H1 (cell line): Measurements from ENCODE around the gene PTPRG.
"Not testable (repeated sequence)": the region's sequence is repeated elsewhere in the genome, so short reads cannot be mapped to it uniquely, and the experiment has no call there.

Experiments
- CEBPB ChIP-seq: IDR thresholded peaks from 2 replicates; pipeline ENCODE4 v1.6.1; 2012; ENCODE audit warnings: low read depth, low read length
- CREB1 ChIP-seq: IDR thresholded peaks from 2 replicates; pipeline ENCODE4 v1.6.1; 2012; ENCODE audit warnings: inconsistent platforms
- EGR1 ChIP-seq: IDR thresholded peaks from 2 replicates; pipeline ENCODE4 v1.6.1; 2011; ENCODE audit warnings: low read depth, low read length, borderline replicate concordance
- EP300 ChIP-seq, 2 experiments: IDR thresholded peaks; 1 replicate in 1 of 2; 2 replicates in 1 of 2; pipeline ENCODE4 v1.6.1; 2011 to 2012; ENCODE audit warnings: low read depth in 2 of 2, low read length in 2 of 2, mild to moderate bottlenecking in 2 of 2, borderline replicate concordance in 1 of 2, inconsistent platforms in 1 of 2, moderate library complexity in 1 of 2
- EZH2 ChIP-seq: fragments of 200-600 bp; sonication (generic); IDR thresholded peaks from 2 replicates; pipeline ENCODE4 v1.7.1; 2012; ENCODE audit warnings: low read depth, mild to moderate bottlenecking, moderate library complexity, low read length, inconsistent platforms; ENCODE audit not compliant: severe bottlenecking
- MAFK ChIP-seq: IDR thresholded peaks from 2 replicates; pipeline ENCODE4 v1.6.1; 2012; ENCODE audit warnings: low read depth, mild to moderate bottlenecking, improper control_type of control experiment, low read length
- NRF1 ChIP-seq: IDR thresholded peaks from 2 replicates; pipeline ENCODE4 v1.6.1; 2011; ENCODE audit warnings: mild to moderate bottlenecking, low read depth, low read length, improper control_type of control experiment
- POLR2A ChIP-seq, 2 experiments: IDR thresholded peaks; 1 replicate in 1 of 2; 2 replicates in 1 of 2; pipeline ENCODE4 v1.6.1; 2011; ENCODE audit warnings: low read depth in 2 of 2, low read length in 2 of 2, mild to moderate bottlenecking in 2 of 2; ENCODE audit errors: control extremely low read depth in 1 of 2
- RFX5 ChIP-seq: IDR thresholded peaks from 2 replicates; pipeline ENCODE4 v1.6.1; 2011; ENCODE audit warnings: low read depth, low read length, improper control_type of control experiment, borderline replicate concordance
- TAF1 ChIP-seq: IDR thresholded peaks from 2 replicates; pipeline ENCODE4 v1.6.1; 2011; ENCODE audit warnings: mild to moderate bottlenecking, low read depth, low read length
- YY1 ChIP-seq: IDR thresholded peaks from 2 replicates; pipeline ENCODE4 v1.6.1; 2011; ENCODE audit warnings: low read depth, mild to moderate bottlenecking, low read length
- TF ChIP-seq, protein P1 (sequence below), 3 experiments: IDR thresholded peaks; 1 replicate in 2 of 3; 2 replicates in 1 of 3; pipeline versions ENCODE4 v1.5.1 to v1.6.1; 2011; ENCODE audit warnings: low read length in 3 of 3, mild to moderate bottlenecking in 3 of 3, inconsistent platforms in 2 of 3, low read depth in 1 of 3, moderate library complexity in 1 of 3; ENCODE audit not compliant: insufficient read depth in 1 of 3; ENCODE audit errors: control extremely low read depth in 1 of 3

DNA sequence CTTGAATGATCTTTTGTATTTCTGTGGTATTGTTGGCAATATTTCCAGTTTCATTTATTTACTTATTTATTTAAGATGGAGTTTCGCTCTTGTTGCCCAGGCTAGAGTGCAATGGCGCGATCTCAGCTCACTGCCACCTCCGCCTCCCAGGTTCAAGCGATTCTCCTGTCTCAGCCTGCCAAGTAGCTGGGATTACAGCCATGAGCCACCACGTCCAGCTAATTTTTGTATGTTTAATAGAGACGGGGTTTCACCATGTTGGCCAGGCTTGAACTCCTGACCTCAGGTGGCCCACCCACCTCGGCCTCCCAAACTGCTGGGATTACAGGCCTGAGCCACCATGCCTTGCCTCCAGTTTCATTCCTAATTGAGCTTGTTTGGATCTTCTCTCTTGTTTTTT lies 8.7 kb upstream of the PTPRG start:
- TF ChIP-seq, protein P1, sequence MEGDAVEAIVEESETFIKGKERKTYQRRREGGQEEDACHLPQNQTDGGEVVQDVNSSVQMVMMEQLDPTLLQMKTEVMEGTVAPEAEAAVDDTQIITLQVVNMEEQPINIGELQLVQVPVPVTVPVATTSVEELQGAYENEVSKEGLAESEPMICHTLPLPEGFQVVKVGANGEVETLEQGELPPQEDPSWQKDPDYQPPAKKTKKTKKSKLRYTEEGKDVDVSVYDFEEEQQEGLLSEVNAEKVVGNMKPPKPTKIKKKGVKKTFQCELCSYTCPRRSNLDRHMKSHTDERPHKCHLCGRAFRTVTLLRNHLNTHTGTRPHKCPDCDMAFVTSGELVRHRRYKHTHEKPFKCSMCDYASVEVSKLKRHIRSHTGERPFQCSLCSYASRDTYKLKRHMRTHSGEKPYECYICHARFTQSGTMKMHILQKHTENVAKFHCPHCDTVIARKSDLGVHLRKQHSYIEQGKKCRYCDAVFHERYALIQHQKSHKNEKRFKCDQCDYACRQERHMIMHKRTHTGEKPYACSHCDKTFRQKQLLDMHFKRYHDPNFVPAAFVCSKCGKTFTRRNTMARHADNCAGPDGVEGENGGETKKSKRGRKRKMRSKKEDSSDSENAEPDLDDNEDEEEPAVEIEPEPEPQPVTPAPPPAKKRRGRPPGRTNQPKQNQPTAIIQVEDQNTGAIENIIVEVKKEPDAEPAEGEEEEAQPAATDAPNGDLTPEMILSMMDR (IDR thresholded peaks at IDR 0.05; ENCODE audit: control extremely low read depth in 1 of 3, insufficient read depth in 1 of 3, low read depth in 1 of 3, low read length in 3 of 3) = not testable (repeated sequence)
- not testable (repeated sequence) for TF ChIP-seq NRF1; CEBPB; RFX5; CREB1; POLR2A (IDR thresholded peaks at IDR 0.05; ENCODE audit: control extremely low read depth in 1 of 2, low read depth in 2 of 2, low read length in 2 of 2); EZH2; YY1; MAFK; EP300 (IDR thresholded peaks at IDR 0.05; ENCODE audit: borderline replicate concordance in 1 of 2, low read depth in 2 of 2, low read length in 2 of 2); EGR1; TAF1
